SK-N-SH treated with all-trans-retinoic acid at 6 μM for 48 hours (cell line): Measurements from ENCODE around the gene SNAPC5.

Source experiments
- ATAC-seq: fragments of 200-7000 bp; cut with Tn5 transposase; 3 replicates; pipeline ENCODE4 v1.9.1; 2020; ENCODE audit warnings: mild to moderate bottlenecking, moderate library complexity
- ARNTL ChIP-seq: fragments of 450-650 bp; formaldehyde crosslinking; IDR thresholded peaks from 2 replicates; pipeline ENCODE4 v1.5.0; 2020; ENCODE audit warnings: low read depth, mild to moderate bottlenecking, moderate library complexity, borderline replicate concordance
- BACH2 ChIP-seq: fragments of 250-450 bp; sonication (Bioruptor Pico); IDR thresholded peaks from 2 replicates; pipeline ENCODE4 v1.9.0; 2021; ENCODE audit warnings: mild to moderate bottlenecking, borderline replicate concordance
- CREB5 ChIP-seq: fragments of 250-450 bp; sonication (Bioruptor Pico); IDR thresholded peaks from 2 replicates; pipeline ENCODE4 v1.5.1; 2020; ENCODE audit warnings: low read depth, mild to moderate bottlenecking, moderate library complexity
- CSDC2 ChIP-seq: fragments of 250-450 bp; sonication (Bioruptor Pico); IDR thresholded peaks from 2 replicates; pipeline ENCODE4 v1.5.0; 2020; ENCODE audit warnings: mild to moderate bottlenecking, moderate library complexity
- ESRRG ChIP-seq: fragments of 250-450 bp; sonication (Bioruptor Pico); IDR thresholded peaks from 2 replicates; pipeline ENCODE4 v1.6.1; 2021; ENCODE audit warnings: mild to moderate bottlenecking
- GLIS3 ChIP-seq: fragments of 250-450 bp; sonication (Bioruptor Pico); IDR thresholded peaks from 2 replicates; pipeline ENCODE4 v1.5.0; 2020; ENCODE audit warnings: mild to moderate bottlenecking, moderate library complexity
- ISL1 ChIP-seq: fragments of 250-450 bp; sonication (Bioruptor Pico); IDR thresholded peaks from 2 replicates; pipeline ENCODE4 v2.1.2; 2022; ENCODE audit warnings: mild to moderate bottlenecking, moderate library complexity
- OSR1 ChIP-seq: fragments of 250-450 bp; sonication (Bioruptor Pico); IDR thresholded peaks from 2 replicates; pipeline ENCODE4 v1.8.0; 2022; ENCODE audit warnings: moderate library complexity, mild to moderate bottlenecking, inconsistent platforms
- PPARA ChIP-seq: fragments of 250-450 bp; sonication (Bioruptor Pico); IDR thresholded peaks from 2 replicates; pipeline ENCODE4 v1.5.0; 2020; ENCODE audit warnings: mild to moderate bottlenecking, borderline replicate concordance
- RARB ChIP-seq: fragments of 250-450 bp; sonication (Bioruptor Pico); IDR thresholded peaks from 2 replicates; pipeline ENCODE4 v1.8.0; 2021; ENCODE audit warnings: mild to moderate bottlenecking, moderate library complexity
- SNAI2 ChIP-seq: fragments of 250-450 bp; sonication (Bioruptor Pico); IDR thresholded peaks from 2 replicates; pipeline ENCODE4 v1.5.0; 2020; ENCODE audit warnings: mild to moderate bottlenecking, moderate library complexity
- TOX ChIP-seq: fragments of 250-450 bp; sonication (Bioruptor Pico); IDR thresholded peaks from 2 replicates; pipeline ENCODE4 v1.8.0; 2021; ENCODE audit warnings: mild to moderate bottlenecking, moderate library complexity, borderline replicate concordance
- ZC3H10 ChIP-seq: fragments of 250-450 bp; sonication (Bioruptor Pico); IDR thresholded peaks from 2 replicates; pipeline ENCODE4 v1.5.1; 2021; ENCODE audit warnings: mild to moderate bottlenecking, moderate library complexity
- ZFP3 ChIP-seq: fragments of 250-450 bp; sonication (Bioruptor Pico); IDR thresholded peaks from 2 replicates; pipeline ENCODE4 v1.5.0; 2020; ENCODE audit warnings: mild to moderate bottlenecking, moderate library complexity
- ZFP30 ChIP-seq: fragments of 450-650 bp; formaldehyde crosslinking; IDR thresholded peaks from 2 replicates; pipeline ENCODE4 v1.5.0; 2022; ENCODE audit warnings: mild to moderate bottlenecking, moderate library complexity
- ZNF565 ChIP-seq: fragments of 450-650 bp; formaldehyde crosslinking; conservative IDR thresholded peaks from 2 replicates; pipeline ENCODE4 v1.5.0; 2020; ENCODE audit warnings: low read depth, mild to moderate bottlenecking, moderate library complexity
- ZNF70 ChIP-seq: fragments of 450-650 bp; formaldehyde crosslinking; IDR thresholded peaks from 2 replicates; pipeline ENCODE4 v1.5.0; 2020; ENCODE audit warnings: mild to moderate bottlenecking, moderate library complexity
- ZNF8 ChIP-seq: fragments of 450-650 bp; formaldehyde crosslinking; IDR thresholded peaks from 2 replicates; pipeline ENCODE4 v1.5.0; 2020; ENCODE audit warnings: mild to moderate bottlenecking, moderate library complexity
- TF ChIP-seq, protein P1 (sequence below): fragments of 250-450 bp; sonication (Bioruptor Pico); IDR thresholded peaks from 2 replicates; pipeline ENCODE4 v1.8.0; 2021; ENCODE audit warnings: low read depth, mild to moderate bottlenecking, moderate library complexity, borderline replicate concordance
- TF ChIP-seq, protein P2 (sequence below): fragments of 250-450 bp; sonication (Bioruptor Pico); IDR thresholded peaks from 2 replicates; pipeline ENCODE4 v1.5.0; 2020; ENCODE audit warnings: mild to moderate bottlenecking, moderate library complexity
- TF ChIP-seq, protein P3 (sequence below): fragments of 250-450 bp; sonication (Bioruptor Pico); IDR thresholded peaks from 2 replicates; pipeline ENCODE4 v1.5.1; 2021; ENCODE audit warnings: mild to moderate bottlenecking, moderate library complexity
- TF ChIP-seq, protein P4 (sequence below): fragments of 250-450 bp; sonication (Bioruptor Pico); IDR thresholded peaks from 2 replicates; pipeline ENCODE4 v1.8.0; 2020; ENCODE audit warnings: mild to moderate bottlenecking, moderate library complexity, borderline replicate concordance

SNAPC5 gene

GRCh38 chr15:66497502-66498455 is at the start of gene SNAPC5:
SNAPC5 (minus strand) TSS chr15:66497762; CDS start chr15:66497731, 31 bp downstream.
- ATAC-seq = peak; percentile 88
- TF ChIP-seq ESRRG (CRISPR knock-in tag) (peak; percentile 73), RARB (CRISPR knock-in tag) (peak; percentile 57), ZNF565 (CRISPR knock-in tag) (peak; percentile 78; the same call in 1 of the 2 replicates), ZFP30 (CRISPR knock-in tag) (0 out of 2 replicates have a peak, but pooled peaks have one; percentile 14), ZNF8 (CRISPR knock-in tag) (no peak), ISL1 (CRISPR knock-in tag) (no peak), GLIS3 (CRISPR knock-in tag) (peak; percentile 98), PPARA (CRISPR knock-in tag) (0 out of 2 replicates have a peak, but pooled peaks have one; percentile 31), SNAI2 (no peak), TOX (CRISPR knock-in tag) (peak; percentile 62), BACH2 (CRISPR knock-in tag) (no peak), ARNTL (peak; percentile 63; the same call in 1 of the 2 replicates), CSDC2 (CRISPR knock-in tag) (0 out of 2 replicates have a peak, but pooled peaks have one; percentile 42), ZC3H10 (peak; percentile 46; the same call in 1 of the 2 replicates), ZNF70 (CRISPR knock-in tag) (peak; percentile 45; the same call in 1 of the 2 replicates), CREB5 (CRISPR knock-in tag) (no peak; the same call in none of the 2 replicates)
- TF ChIP-seq, protein P1, sequence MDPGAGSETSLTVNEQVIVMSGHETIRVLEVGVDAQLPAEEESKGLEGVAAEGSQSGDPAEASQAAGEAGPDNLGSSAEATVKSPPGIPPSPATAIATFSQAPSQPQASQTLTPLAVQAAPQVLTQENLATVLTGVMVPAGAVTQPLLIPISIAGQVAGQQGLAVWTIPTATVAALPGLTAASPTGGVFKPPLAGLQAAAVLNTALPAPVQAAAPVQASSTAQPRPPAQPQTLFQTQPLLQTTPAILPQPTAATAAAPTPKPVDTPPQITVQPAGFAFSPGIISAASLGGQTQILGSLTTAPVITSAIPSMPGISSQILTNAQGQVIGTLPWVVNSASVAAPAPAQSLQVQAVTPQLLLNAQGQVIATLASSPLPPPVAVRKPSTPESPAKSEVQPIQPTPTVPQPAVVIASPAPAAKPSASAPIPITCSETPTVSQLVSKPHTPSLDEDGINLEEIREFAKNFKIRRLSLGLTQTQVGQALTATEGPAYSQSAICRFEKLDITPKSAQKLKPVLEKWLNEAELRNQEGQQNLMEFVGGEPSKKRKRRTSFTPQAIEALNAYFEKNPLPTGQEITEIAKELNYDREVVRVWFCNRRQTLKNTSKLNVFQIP (CRISPR knock-in tag) = no peak
- TF ChIP-seq, protein P2, sequence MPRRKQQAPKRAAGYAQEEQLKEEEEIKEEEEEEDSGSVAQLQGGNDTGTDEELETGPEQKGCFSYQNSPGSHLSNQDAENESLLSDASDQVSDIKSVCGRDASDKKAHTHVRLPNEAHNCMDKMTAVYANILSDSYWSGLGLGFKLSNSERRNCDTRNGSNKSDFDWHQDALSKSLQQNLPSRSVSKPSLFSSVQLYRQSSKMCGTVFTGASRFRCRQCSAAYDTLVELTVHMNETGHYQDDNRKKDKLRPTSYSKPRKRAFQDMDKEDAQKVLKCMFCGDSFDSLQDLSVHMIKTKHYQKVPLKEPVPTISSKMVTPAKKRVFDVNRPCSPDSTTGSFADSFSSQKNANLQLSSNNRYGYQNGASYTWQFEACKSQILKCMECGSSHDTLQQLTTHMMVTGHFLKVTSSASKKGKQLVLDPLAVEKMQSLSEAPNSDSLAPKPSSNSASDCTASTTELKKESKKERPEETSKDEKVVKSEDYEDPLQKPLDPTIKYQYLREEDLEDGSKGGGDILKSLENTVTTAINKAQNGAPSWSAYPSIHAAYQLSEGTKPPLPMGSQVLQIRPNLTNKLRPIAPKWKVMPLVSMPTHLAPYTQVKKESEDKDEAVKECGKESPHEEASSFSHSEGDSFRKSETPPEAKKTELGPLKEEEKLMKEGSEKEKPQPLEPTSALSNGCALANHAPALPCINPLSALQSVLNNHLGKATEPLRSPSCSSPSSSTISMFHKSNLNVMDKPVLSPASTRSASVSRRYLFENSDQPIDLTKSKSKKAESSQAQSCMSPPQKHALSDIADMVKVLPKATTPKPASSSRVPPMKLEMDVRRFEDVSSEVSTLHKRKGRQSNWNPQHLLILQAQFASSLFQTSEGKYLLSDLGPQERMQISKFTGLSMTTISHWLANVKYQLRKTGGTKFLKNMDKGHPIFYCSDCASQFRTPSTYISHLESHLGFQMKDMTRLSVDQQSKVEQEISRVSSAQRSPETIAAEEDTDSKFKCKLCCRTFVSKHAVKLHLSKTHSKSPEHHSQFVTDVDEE (CRISPR knock-in tag) = peak; percentile 80
- TF ChIP-seq, protein P3, sequence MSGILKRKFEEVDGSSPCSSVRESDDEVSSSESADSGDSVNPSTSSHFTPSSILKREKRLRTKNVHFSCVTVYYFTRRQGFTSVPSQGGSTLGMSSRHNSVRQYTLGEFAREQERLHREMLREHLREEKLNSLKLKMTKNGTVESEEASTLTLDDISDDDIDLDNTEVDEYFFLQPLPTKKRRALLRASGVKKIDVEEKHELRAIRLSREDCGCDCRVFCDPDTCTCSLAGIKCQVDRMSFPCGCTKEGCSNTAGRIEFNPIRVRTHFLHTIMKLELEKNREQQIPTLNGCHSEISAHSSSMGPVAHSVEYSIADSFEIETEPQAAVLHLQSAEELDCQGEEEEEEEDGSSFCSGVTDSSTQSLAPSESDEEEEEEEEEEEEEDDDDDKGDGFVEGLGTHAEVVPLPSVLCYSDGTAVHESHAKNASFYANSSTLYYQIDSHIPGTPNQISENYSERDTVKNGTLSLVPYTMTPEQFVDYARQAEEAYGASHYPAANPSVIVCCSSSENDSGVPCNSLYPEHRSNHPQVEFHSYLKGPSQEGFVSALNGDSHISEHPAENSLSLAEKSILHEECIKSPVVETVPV (CRISPR knock-in tag) = peak; percentile 87
- TF ChIP-seq, protein P4, sequence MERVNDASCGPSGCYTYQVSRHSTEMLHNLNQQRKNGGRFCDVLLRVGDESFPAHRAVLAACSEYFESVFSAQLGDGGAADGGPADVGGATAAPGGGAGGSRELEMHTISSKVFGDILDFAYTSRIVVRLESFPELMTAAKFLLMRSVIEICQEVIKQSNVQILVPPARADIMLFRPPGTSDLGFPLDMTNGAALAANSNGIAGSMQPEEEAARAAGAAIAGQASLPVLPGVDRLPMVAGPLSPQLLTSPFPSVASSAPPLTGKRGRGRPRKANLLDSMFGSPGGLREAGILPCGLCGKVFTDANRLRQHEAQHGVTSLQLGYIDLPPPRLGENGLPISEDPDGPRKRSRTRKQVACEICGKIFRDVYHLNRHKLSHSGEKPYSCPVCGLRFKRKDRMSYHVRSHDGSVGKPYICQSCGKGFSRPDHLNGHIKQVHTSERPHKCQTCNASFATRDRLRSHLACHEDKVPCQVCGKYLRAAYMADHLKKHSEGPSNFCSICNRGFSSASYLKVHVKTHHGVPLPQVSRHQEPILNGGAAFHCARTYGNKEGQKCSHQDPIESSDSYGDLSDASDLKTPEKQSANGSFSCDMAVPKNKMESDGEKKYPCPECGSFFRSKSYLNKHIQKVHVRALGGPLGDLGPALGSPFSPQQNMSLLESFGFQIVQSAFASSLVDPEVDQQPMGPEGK (CRISPR knock-in tag) = peak; percentile 76; the same call in 1 of the 2 replicates

GRCh38 chr15:66545255-66545654 is 47.7 kb upstream of the SNAPC5 start:
- ATAC-seq = no peak
- TF ChIP-seq PPARA (CRISPR knock-in tag) (no peak), RARB (CRISPR knock-in tag) (no peak), CSDC2 (CRISPR knock-in tag) (no peak), ISL1 (CRISPR knock-in tag) (no peak), GLIS3 (CRISPR knock-in tag) (no peak), TOX (CRISPR knock-in tag) (no peak), OSR1 (CRISPR knock-in tag) (no peak), ZNF70 (CRISPR knock-in tag) (no peak), ZFP3 (CRISPR knock-in tag) (no peak)
- TF ChIP-seq, protein P1 (CRISPR knock-in tag) = no peak
- TF ChIP-seq, protein P3 (CRISPR knock-in tag) = no peak
